Measurements from ENCODE around the gene MICALL2.

- TF ChIP-seq CTCF (IDR thresholded peaks at IDR 0.05), result no peak
- TF ChIP-seq ZFX (IDR thresholded peaks at IDR 0.05; ENCODE audit: borderline replicate concordance), result no peak
These were observed 30.2 kb downstream of the MICALL2 start for GRCh38 chr7:1428941-1429501.

Measured in 22Rv1 (cell line).